ENCODE data around the gene KIAA1671. TPM values are rescaled to one million over a fixed set of nuclear protein-coding genes. Genes with fewer than 3 reads are reported as not detected.

Gene KIAA1671
- total and polyA plus RNA-seq, 2 donors (not counting 1 experiment from before 2014, with no cell fraction given), result 0.01 to 0.02 TPM

GRCh38 chr22:25076336-25076735, 123.8 kb downstream of the KIAA1671 start:
- Histone ChIP-seq H3K4me2 (replicated peaks; ENCODE audit: low read depth, low read length, poor library complexity, severe bottlenecking) (no peak overlapping the region), H3K27me3 (replicated peaks in 1 of 4; ENCODE audit: control extremely low read depth in 1 of 4, control insufficient read depth in 3 of 4, insufficient read depth in 4 of 4, low read length in 3 of 4) (peaks cover 0 to 11% (median 0%) of the 10 kb centered on the region in 4 experiments), H3K27ac (ENCODE audit: low read length in 2 of 2) (no peak overlapping the region), H3K36me3 (replicated peaks in 1 of 2; ENCODE audit: control extremely low read depth in 1 of 2, control insufficient read depth in 1 of 2, extremely low read depth in 1 of 2, insufficient read depth in 2 of 2, low read length in 1 of 2) (no peaks in the 10 kb centered on the region), H2AFZ (ENCODE audit: insufficient read depth, low read depth, low read length, poor library complexity, severe bottlenecking) (no peak overlapping the region), H3K9ac (ENCODE audit: low read length) (no peak overlapping the region), H3K4me3 (ENCODE audit: control extremely low read depth in 1 of 5, extremely low read depth in 1 of 5, insufficient read depth in 1 of 5, low read depth in 2 of 5, low read length in 4 of 5) (no peak overlapping the region), H3K4me1 (ENCODE audit: control insufficient read depth in 2 of 2, insufficient read depth in 2 of 2, low read length in 2 of 2) (no peaks in the 10 kb centered on the region), H3K9me3 (ENCODE audit: control extremely low read depth in 1 of 3, control insufficient read depth in 2 of 3, insufficient read depth in 1 of 3, low read length in 2 of 3) (no peaks in the 10 kb centered on the region), H3K79me2 (ENCODE audit: control insufficient read depth, insufficient read depth, low read length) (no peaks in the 10 kb centered on the region), H4K20me1 (ENCODE audit: control insufficient read depth, insufficient read depth, low read length, poor library complexity, severe bottlenecking) (no peaks in the 10 kb centered on the region)
- TF ChIP-seq EZH2 (IDR thresholded peaks at IDR 0.05; ENCODE audit: borderline replicate concordance, insufficient read depth, low read depth, low read length, poor library complexity, severe bottlenecking), result no peak
- no peak for TF ChIP-seq CTCF (IDR thresholded peaks at IDR 0.05)
- intact Hi-C loops (cut with micrococcal nuclease), result no loop called here
- H3K4me1 Mint-ChIP-seq, result no peaks in the 10 kb centered on the region
- no peak for DNase-seq
- WGBS (ENCODE audit: insufficient coverage), result 38% methylated on average over 2 of the region's 4 CpGs
- no peak overlapping the region for H3K27ac Mint-ChIP-seq
- CTCF ChIA-PET, result no interaction called here
- no peak for ATAC-seq (ENCODE audit: low read depth)
- POLR2A ChIA-PET, result no interaction called here
- no peaks in the 10 kb centered on the region for H3K9me3 Mint-ChIP-seq (ENCODE audit: insufficient read depth)
- no peak overlapping the region for H3K4me3 Mint-ChIP-seq
- H3K27me3 Mint-ChIP-seq, result peaks cover 37% of the 10 kb centered on the region

GRCh38 chr22:25077056-25077455, 124.5 kb downstream of the KIAA1671 start:
- no peak overlapping the region for H3K27ac ChIP-seq (ENCODE audit: low read length in 2 of 2)
- no peak for DNase-seq
- no peaks in the 10 kb centered on the region for H3K79me2 ChIP-seq (ENCODE audit: control insufficient read depth, insufficient read depth, low read length)
- no peak overlapping the region for H2AFZ ChIP-seq (ENCODE audit: insufficient read depth, low read depth, low read length, poor library complexity, severe bottlenecking)
- Mint-ChIP-seq H3K4me3 (no peak overlapping the region), H3K4me1 (no peaks in the 10 kb centered on the region), H3K27me3 (peaks cover 31% of the 10 kb centered on the region), H3K9me3 (ENCODE audit: insufficient read depth) (no peaks in the 10 kb centered on the region), H3K27ac (no peak overlapping the region)
- CTCF ChIA-PET, result no interaction called here
- no peak overlapping the region for H3K4me2 ChIP-seq (replicated peaks; ENCODE audit: low read depth, low read length, poor library complexity, severe bottlenecking)
- H3K4me1 ChIP-seq (ENCODE audit: control insufficient read depth in 2 of 2, insufficient read depth in 2 of 2, low read length in 2 of 2), result no peaks in the 10 kb centered on the region
- H3K4me3 ChIP-seq (ENCODE audit: control extremely low read depth in 1 of 5, extremely low read depth in 1 of 5, insufficient read depth in 1 of 5, low read depth in 2 of 5, low read length in 4 of 5), result no peak overlapping the region
- TF ChIP-seq CTCF (IDR thresholded peaks at IDR 0.05), result no peak
- no peak for TF ChIP-seq EZH2 (IDR thresholded peaks at IDR 0.05; ENCODE audit: borderline replicate concordance, insufficient read depth, low read depth, low read length, poor library complexity, severe bottlenecking)
- 97% methylated on average over 3 of the region's 3 CpGs for WGBS (ENCODE audit: insufficient coverage)
- H3K9me3 ChIP-seq (ENCODE audit: control extremely low read depth in 1 of 3, control insufficient read depth in 2 of 3, insufficient read depth in 1 of 3, low read length in 2 of 3), result no peaks in the 10 kb centered on the region
- no peaks in the 10 kb centered on the region for H3K36me3 ChIP-seq (replicated peaks in 1 of 2; ENCODE audit: control extremely low read depth in 1 of 2, control insufficient read depth in 1 of 2, extremely low read depth in 1 of 2, insufficient read depth in 2 of 2, low read length in 1 of 2)
- POLR2A ChIA-PET, result no interaction called here
- ATAC-seq (ENCODE audit: low read depth), result no peak
- H3K27me3 ChIP-seq (replicated peaks in 1 of 4; ENCODE audit: control extremely low read depth in 1 of 4, control insufficient read depth in 3 of 4, insufficient read depth in 4 of 4, low read length in 3 of 4), result peaks cover 0 to 7% (median 0%) of the 10 kb centered on the region in 4 experiments
- H4K20me1 ChIP-seq (ENCODE audit: control insufficient read depth, insufficient read depth, low read length, poor library complexity, severe bottlenecking), result no peaks in the 10 kb centered on the region
- intact Hi-C loops (cut with micrococcal nuclease), result no loop called here
- no peak overlapping the region for H3K9ac ChIP-seq (ENCODE audit: low read length)
